ENCODE data around the gene FBN3.
A peak's percentile ranks its signal among the peaks of the same experiment; 100 is the strongest.

Gene FBN3

DNA sequence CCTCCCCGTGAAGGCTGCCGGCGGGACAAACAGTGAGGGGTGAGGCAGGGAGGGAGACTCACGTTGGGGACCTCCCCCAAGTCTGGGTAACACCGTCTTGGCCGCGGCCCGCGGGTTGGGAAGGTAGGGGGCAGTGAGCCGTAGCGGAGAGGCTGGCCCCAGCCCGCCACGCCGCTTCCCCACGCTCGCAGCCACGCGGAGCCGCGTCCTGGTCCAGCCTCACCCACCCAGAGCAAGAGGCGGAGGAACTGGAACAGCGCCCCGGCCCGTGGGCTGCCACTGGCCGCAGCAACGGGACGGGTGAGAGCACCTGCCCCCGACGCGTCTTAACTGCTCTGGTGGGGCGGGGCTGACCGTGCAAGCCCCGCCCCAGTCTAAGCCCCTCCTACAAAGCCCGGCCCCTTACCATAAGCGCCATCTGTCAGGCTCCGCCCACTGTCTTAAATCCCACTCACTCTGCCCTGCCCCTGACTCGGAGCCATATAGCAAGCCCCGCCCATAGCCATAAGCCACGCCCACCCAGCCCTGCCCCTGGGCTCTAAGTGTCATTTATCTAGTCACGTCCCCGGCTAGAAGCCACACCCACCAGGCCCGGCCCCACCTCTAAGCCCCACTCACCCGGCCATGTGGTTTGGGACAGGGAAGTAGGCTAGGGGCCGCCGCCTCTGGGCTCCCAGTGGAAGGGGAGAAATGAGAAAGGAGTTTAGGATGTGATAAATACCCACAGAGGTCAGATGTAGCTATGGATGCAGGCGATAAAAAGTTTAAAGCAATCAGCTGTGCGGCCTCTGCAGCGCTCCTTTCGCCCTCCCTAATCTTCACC is 98.9 kb downstream of the FBN3 start (continued):
- TF ChIP-seq, protein P1, sequence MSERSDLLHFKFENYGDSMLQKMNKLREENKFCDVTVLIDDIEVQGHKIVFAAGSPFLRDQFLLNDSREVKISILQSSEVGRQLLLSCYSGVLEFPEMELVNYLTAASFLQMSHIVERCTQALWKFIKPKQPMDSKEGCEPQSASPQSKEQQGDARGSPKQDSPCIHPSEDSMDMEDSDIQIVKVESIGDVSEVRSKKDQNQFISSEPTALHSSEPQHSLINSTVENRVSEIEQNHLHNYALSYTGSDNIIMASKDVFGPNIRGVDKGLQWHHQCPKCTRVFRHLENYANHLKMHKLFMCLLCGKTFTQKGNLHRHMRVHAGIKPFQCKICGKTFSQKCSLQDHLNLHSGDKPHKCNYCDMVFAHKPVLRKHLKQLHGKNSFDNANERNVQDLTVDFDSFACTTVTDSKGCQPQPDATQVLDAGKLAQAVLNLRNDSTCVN (tag by site-specific recombination; optimal IDR thresholded peaks at IDR 0.05): peak; percentile 20
- no peak for TF ChIP-seq ZNF114 (tag by site-specific recombination; IDR thresholded peaks at IDR 0.05)
- TF ChIP-seq, protein P2, sequence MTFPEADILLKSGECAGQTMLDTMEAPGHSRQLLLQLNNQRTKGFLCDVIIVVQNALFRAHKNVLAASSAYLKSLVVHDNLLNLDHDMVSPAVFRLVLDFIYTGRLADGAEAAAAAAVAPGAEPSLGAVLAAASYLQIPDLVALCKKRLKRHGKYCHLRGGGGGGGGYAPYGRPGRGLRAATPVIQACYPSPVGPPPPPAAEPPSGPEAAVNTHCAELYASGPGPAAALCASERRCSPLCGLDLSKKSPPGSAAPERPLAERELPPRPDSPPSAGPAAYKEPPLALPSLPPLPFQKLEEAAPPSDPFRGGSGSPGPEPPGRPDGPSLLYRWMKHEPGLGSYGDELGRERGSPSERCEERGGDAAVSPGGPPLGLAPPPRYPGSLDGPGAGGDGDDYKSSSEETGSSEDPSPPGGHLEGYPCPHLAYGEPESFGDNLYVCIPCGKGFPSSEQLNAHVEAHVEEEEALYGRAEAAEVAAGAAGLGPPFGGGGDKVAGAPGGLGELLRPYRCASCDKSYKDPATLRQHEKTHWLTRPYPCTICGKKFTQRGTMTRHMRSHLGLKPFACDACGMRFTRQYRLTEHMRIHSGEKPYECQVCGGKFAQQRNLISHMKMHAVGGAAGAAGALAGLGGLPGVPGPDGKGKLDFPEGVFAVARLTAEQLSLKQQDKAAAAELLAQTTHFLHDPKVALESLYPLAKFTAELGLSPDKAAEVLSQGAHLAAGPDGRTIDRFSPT (tag by site-specific recombination; IDR thresholded peaks at IDR 0.05): no peak
- peak; percentile 72 for TF ChIP-seq EGR2 (tag by site-specific recombination; IDR thresholded peaks at IDR 0.05; ENCODE audit: low read depth)
- TF ChIP-seq, protein P3, sequence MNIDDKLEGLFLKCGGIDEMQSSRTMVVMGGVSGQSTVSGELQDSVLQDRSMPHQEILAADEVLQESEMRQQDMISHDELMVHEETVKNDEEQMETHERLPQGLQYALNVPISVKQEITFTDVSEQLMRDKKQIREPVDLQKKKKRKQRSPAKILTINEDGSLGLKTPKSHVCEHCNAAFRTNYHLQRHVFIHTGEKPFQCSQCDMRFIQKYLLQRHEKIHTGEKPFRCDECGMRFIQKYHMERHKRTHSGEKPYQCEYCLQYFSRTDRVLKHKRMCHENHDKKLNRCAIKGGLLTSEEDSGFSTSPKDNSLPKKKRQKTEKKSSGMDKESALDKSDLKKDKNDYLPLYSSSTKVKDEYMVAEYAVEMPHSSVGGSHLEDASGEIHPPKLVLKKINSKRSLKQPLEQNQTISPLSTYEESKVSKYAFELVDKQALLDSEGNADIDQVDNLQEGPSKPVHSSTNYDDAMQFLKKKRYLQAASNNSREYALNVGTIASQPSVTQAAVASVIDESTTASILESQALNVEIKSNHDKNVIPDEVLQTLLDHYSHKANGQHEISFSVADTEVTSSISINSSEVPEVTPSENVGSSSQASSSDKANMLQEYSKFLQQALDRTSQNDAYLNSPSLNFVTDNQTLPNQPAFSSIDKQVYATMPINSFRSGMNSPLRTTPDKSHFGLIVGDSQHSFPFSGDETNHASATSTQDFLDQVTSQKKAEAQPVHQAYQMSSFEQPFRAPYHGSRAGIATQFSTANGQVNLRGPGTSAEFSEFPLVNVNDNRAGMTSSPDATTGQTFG (tag by site-specific recombination; IDR thresholded peaks at IDR 0.05; ENCODE audit: borderline replicate concordance): no peak
- TF ChIP-seq KLF1 (tag by site-specific recombination; IDR thresholded peaks at IDR 0.05): peak; percentile 70
- TF ChIP-seq ZBTB21 (tag by site-specific recombination; IDR thresholded peaks at IDR 0.05): no peak

DNA sequence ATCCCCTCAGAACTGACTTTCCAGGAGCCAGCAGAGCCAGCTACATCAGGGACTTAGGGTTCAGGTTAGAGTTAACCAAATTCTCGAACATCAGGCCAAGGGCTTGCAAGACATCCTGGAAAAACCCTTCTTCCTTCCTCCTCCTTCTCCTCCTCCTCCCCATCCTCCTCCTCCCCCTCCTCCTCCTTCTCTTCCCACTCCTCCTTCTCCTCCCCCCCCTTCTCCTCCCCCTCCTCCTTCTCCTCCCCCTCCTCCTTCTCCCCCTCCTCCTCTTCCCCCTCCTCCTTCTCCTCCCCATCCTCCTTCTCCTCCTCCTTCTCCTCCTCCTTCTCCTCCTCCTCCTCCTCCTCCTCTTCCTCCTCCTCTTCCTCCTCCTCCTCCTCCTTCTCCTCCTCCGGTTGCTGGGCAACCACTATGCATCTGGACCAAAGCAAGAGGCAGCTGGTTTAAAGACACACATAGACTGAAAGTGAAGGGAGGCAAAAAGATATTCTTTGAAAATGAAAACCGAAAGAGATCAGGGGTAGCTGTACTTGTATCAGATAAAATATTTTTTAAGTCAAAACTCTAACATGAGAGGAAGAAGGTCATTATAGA is 102.7 kb downstream of the FBN3 start:
- ChIA-PET POLR2A (no interaction called here), CTCF (no interaction called here)
- H3K36me3 ChIP-seq (ENCODE audit: control insufficient read depth in 2 of 2, insufficient read depth in 1 of 2, low read length in 2 of 2): no peaks in the 10 kb centered on the region
- H3K9me3 ChIP-seq (ENCODE audit: control insufficient read depth, insufficient read depth, low read depth, low read length): no peaks in the 10 kb centered on the region
- H3K27ac ChIP-seq (ENCODE audit: extremely low read depth, low read depth, low read length): no peak overlapping the region
- H3K4me3 ChIP-seq (ENCODE audit: low read depth, low read length): no peak overlapping the region
- no peaks in the 10 kb centered on the region for H3K4me1 ChIP-seq (ENCODE audit: control insufficient read depth, insufficient read depth, low read length)
- TF ChIP-seq ZNF548 (tag by site-specific recombination; IDR thresholded peaks at IDR 0.05) (no peak), ZNF37A (tag by site-specific recombination; IDR thresholded peaks at IDR 0.05) (no peak), EGR2 (tag by site-specific recombination; IDR thresholded peaks at IDR 0.05; ENCODE audit: low read depth) (peak; percentile 35; the same call in 1 of the 2 replicates), ZFP41 (tag by site-specific recombination; IDR thresholded peaks at IDR 0.05; ENCODE audit: borderline replicate concordance) (no peak)

DNA sequence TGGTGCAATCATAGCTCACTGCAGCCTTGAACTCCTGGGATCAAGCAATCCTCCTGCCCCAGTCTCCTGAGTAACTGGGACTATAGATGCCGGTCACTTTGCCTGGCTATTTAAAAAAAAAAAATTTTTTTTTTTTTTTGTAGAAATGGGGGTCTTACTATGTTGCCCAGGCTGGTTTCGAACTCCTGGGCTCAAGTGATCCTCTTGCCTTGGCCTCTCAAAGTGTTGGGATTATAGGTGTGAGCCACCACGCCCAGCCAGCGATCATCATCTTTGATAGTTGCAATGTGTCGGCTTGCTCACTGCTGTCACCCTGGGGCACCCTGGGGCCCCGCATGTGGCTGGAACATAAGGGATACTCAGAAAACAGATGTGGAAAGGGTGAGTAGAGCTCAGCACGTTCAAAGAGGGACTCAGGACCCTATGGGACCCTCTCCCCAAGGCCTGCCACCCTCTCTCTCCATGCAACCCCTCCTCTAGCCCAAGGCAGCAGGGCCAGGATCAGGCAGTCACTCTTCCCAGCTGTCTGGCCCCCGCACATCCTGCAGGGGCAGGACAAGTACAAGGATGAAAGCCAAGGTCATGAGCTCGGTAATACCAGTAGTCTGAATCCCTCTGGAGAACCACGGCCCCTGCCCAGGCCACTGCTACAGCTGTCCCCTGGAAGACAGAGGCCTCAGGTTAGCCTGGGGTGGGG is 103.4 kb downstream of the FBN3 start:
- Histone ChIP-seq H3K36me3 (ENCODE audit: control insufficient read depth in 2 of 2, insufficient read depth in 1 of 2, low read length in 2 of 2) (no peaks in the 10 kb centered on the region), H3K27ac (ENCODE audit: extremely low read depth, low read depth, low read length) (no peak overlapping the region), H3K4me1 (ENCODE audit: control insufficient read depth, insufficient read depth, low read length) (no peaks in the 10 kb centered on the region), H3K4me3 (ENCODE audit: low read depth, low read length) (no peak overlapping the region), H3K9me3 (ENCODE audit: control insufficient read depth, insufficient read depth, low read depth, low read length) (no peaks in the 10 kb centered on the region)
- ChIA-PET CTCF (no interaction called here), POLR2A (no interaction called here)
- TF ChIP-seq ZNF791 (tag by site-specific recombination; IDR thresholded peaks at IDR 0.05): no peak

Data from HEK293 (cell line).